GM21423 (cell line): ENCODE data around the gene LYPD6.
"Not testable (repeated sequence)": the region's sequence is repeated elsewhere in the genome, so short reads cannot be mapped to it uniquely, and the experiment has no call there.

Experiments used
- ATAC-seq: cut with Tn5 transposase; IDR thresholded peaks from one replicate; pipeline ENCODE4 v1.9.1; 2021; ENCODE audit warnings: mild to moderate bottlenecking, moderate library complexity; ENCODE audit not compliant: unreplicated experiment

Gene LYPD6

GRCh38 chr2:149330127-149331022 is at the start of gene LYPD6:
TSS of gene LYPD6 (plus strand) at chr2:149330587. CDS start at chr2:149437709, 107,122 bp downstream.
- ATAC-seq: peak; percentile 71

GRCh38 chr2:149281441-149281840 is 48.9 kb upstream of the LYPD6 start:
- ATAC-seq: no peak

- no peak for ATAC-seq
Measured at GRCh38 chr2:149290662-149291061, 39.7 kb upstream of the LYPD6 start.

- ATAC-seq: no peak
Measured at GRCh38 chr2:149291881-149292280, 38.5 kb upstream of the LYPD6 start.

- no peak for ATAC-seq
Measured at GRCh38 chr2:149296031-149296430, 34.4 kb upstream of the LYPD6 start.

GRCh38 chr2:149307014-149307413 is 23.4 kb upstream of the LYPD6 start:
- ATAC-seq: no peak

- ATAC-seq: no peak
Measured at GRCh38 chr2:149310349-149310748, 20.0 kb upstream of the LYPD6 start.

- ATAC-seq: no peak
Measured at GRCh38 chr2:149312039-149312438, 18.3 kb upstream of the LYPD6 start.

GRCh38 chr2:149313512-149313972 is 16.8 kb upstream of the LYPD6 start:
- peak; percentile 92 for ATAC-seq

GRCh38 chr2:149314687-149315086 is 15.7 kb upstream of the LYPD6 start:
- ATAC-seq: no peak

- ATAC-seq: no peak
Measured at GRCh38 chr2:149315461-149315860, 14.9 kb upstream of the LYPD6 start.

- not testable (repeated sequence) for ATAC-seq
Measured at GRCh38 chr2:149318566-149318965, 11.8 kb upstream of the LYPD6 start.

- ATAC-seq: no peak
Measured at GRCh38 chr2:149320362-149320761, 10.0 kb upstream of the LYPD6 start.

- ATAC-seq: no peak
Measured at GRCh38 chr2:149329068-149329467, 1.3 kb upstream of the LYPD6 start.

GRCh38 chr2:149329489-149330126 is 779 bp upstream of the LYPD6 start:
- ATAC-seq: no peak

- ATAC-seq: no peak
Measured at GRCh38 chr2:149331023-149331400, 625 bp downstream of the LYPD6 start.

GRCh38 chr2:149332364-149332763 is 2.0 kb downstream of the LYPD6 start:
- ATAC-seq: no peak

GRCh38 chr2:149333636-149334035 is 3.2 kb downstream of the LYPD6 start:
- ATAC-seq: no peak

GRCh38 chr2:149334156-149334555 is 3.8 kb downstream of the LYPD6 start:
- no peak for ATAC-seq

GRCh38 chr2:149339324-149339723 is 8.9 kb downstream of the LYPD6 start:
- ATAC-seq: no peak

GRCh38 chr2:149342509-149342908 is 12.1 kb downstream of the LYPD6 start:
- no peak for ATAC-seq

GRCh38 chr2:149344105-149344504 is 13.7 kb downstream of the LYPD6 start:
- ATAC-seq: no peak
